Left lobe of liver (tissue), 2 donors: ENCODE data around the gene FBXO34. TPM values are rescaled to one million over a fixed set of nuclear protein-coding genes. Genes with fewer than 3 reads are reported as not detected.
A peak's percentile ranks its signal among the peaks of the same experiment; 100 is the strongest.
"Not testable (repeated sequence)": the region's sequence is repeated elsewhere in the genome, so short reads cannot be mapped to it uniquely, and the experiment has no call there.

Source experiments
- ATAC-seq: fragments of 200-7000 bp; cut with Tn5 transposase; one replicate; pipeline ENCODE4 v1.9.1; 2020; ENCODE audit warnings: mild to moderate bottlenecking, moderate library complexity
- DNase-seq: peaks from one replicate; pipeline ENCODE4 v3.0.0-alpha.2; 2020; ENCODE audit warnings: low spot score
- total RNA-seq: library from RNA; stranded (reverse); gene quantifications from one replicate; pipeline ENCODE4 v1.2.1, GENCODE V29; 2021
- donor health status: DM: no; HTN: no; CAD: no; lungs with moderate emphysema.
- donor health status: DM: no; HTN: yes; CAD: no.

Gene FBXO34
- total RNA-seq, 1 donor from 2014 or later: 5.8 TPM

- DNase-seq: no peak
- no peak for ATAC-seq
These were observed 35.8 kb downstream of the FBXO34 start for GRCh38 chr14:55306938-55307589.

- ATAC-seq (no peak), DNase-seq (no peak)
These were observed 37.9 kb downstream of the FBXO34 start for GRCh38 chr14:55309154-55309553.

- DNase-seq: no peak
- no peak for ATAC-seq
These were observed 38.6 kb downstream of the FBXO34 start for GRCh38 chr14:55309761-55310365.

- not testable (repeated sequence) for DNase-seq, ATAC-seq
These were observed 41.3 kb downstream of the FBXO34 start for GRCh38 chr14:55312379-55313030.

DNA sequence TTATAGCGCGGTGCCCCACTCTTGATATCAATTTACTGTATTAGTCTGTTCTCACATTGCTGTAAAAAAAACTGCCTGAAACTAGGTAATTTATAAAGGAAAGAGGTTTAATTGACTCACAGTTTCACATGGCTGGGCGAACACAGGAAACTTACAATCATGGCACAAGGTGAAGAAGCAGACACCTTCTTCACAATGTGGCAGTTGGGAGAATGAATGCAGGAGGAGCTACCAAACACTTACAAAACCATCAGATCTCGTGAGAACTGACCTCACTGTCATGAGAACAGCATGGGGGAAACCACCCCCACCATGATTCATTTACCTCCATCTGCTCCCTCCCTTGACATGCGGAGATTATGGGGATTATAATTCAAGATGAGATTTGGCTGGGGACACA lies 42.3 kb downstream of the FBXO34 start:
- DNase-seq: no peak
- no peak for ATAC-seq

DNA sequence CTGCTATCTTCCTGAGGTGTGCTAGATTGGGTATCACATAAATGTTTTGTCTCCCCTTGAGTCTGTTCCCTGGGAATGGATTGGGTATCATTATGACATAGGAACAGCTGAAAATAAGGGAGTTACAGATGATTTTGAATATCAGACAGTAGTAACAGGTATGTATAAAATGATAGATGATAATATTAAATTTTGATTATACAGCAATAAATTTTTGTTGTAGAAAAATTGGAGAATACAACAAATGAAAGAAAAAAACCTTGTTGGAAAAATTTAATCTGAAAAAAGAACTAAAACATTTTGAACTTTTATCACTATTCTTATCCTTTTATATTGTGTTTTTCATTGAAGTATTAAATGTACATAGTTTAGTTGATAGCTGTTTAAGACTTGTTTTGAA lies 43.2 kb downstream of the FBXO34 start:
- no peak for DNase-seq
- no peak for ATAC-seq

- DNase-seq: no peak
- ATAC-seq: peak; percentile 28
These were observed 45.3 kb downstream of the FBXO34 start for GRCh38 chr14:55316564-55316963.

DNA sequence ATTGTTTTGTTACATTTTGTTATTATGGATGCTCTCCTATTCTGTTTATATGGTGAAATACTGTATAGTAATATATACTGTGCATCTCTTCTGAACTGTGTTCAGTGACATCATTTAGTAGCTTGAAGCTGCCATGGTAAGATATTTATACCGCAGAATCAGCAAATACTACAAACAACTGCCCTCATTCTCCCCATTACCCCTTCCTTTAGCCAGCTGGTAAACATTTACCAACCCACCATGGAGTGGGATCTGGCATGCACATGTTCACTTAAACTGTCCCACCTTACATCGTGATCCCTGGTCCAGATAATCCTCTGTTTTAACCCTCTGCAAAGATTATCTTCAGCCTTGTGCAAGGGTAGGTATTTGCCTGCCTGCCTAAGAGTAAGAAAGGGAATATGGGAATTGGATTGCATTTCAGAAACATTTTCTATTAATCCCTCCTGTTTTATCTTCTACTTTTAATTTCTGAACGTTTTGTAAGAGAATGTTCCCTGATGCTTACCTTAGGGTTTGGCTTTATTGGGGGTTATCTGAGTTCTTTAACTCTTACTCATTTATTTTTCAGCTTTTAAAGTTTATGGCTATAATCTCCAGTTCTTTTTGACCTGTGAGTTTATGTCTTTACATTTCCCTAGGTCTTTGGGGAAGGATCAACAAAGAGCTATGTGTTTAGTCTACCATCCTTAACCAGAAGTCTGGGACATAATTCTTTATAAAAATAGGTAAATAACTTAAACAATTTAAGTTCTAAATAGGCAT lies 46.5 kb downstream of the FBXO34 start:
- ATAC-seq: no peak

DNA sequence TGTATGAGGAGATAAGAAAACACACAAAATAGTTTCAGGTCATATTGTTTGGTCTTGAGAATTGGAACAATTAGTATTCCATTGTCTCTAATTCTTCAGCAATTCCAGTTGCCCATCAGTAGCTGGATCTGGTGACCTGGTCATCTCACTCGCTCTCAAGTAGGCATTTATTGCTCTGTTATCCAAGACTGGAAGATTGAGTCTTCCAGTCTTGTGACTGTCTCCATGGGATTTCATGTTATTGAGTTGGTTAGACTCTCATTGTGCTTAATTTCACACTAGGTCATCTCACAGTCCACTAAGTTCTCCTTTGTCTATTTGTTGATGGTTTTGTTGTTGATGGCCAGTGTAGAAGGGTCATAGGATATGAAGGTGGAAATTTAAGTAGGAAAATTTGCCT lies 47.5 kb downstream of the FBXO34 start:
- ATAC-seq (no peak), DNase-seq (no peak)

More for the DNA sequence above, 46.5 kb downstream of the FBXO34 start:
- no peak for DNase-seq

- DNase-seq (no peak), ATAC-seq (no peak)
These were observed 52.7 kb downstream of the FBXO34 start for GRCh38 chr14:55323910-55324309.

DNA sequence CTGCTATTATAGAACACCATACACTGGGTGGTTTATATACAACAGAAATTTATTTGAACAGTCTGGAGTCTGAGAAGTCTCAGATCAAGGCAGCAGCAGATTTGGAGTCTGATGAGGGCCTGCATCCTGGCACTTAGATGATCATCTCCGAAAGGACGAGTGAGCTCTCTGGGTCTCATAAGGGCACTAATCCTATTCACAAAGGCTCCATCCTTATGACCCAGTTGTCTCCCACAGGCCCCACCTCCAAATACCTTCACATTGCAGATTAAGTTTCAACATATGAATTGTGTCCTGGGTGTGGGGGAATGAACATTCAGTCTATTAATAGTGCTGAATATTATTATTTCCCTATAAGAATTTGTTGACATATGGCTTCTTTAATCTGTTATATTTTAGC lies 53.6 kb downstream of the FBXO34 start:
- no peak for ATAC-seq
- no peak for DNase-seq

DNA sequence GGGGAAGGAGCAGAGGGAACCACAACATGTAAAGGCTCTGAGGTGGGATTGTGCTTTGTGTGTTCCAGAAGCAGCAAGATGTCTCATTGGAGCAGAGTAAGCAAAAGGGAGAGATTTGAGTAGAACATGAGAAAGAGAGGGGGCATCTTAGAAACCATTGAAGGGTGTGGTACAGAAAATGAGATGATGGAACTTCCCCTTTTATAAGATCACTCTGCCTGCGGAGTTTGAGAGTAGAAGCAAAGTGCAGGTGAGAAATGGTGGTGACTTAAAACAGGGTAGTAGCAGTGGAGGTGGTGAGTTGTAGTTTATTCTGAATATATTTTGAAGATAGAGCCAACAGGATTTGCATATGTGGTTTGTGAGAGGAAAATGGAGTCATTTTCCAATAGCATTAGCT lies 56.0 kb downstream of the FBXO34 start:
- ATAC-seq: no peak
- DNase-seq: no peak

DNA sequence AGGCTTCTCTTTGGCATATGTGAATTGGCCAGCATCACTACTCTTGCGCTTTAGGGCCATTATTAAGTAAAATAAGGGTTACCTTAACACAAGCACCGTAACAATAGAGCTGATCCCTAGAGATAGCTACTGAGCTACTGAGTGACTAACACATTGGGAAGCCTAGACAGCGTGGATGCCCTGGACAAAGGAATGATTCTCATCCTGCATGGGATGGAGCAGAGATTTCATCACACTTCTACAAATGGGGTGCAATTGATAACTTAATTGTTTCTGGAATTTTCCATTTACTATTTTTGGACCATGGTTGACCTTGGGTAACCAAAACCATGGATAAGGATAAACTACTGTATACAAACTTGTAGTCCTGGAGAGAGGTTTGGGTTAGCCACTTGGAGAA lies 57.1 kb downstream of the FBXO34 start:
- DNase-seq (no peak), ATAC-seq (no peak)

GRCh38 chr14:55329999-55330710 lies 58.9 kb downstream of the FBXO34 start:
- ATAC-seq: no peak

DNA sequence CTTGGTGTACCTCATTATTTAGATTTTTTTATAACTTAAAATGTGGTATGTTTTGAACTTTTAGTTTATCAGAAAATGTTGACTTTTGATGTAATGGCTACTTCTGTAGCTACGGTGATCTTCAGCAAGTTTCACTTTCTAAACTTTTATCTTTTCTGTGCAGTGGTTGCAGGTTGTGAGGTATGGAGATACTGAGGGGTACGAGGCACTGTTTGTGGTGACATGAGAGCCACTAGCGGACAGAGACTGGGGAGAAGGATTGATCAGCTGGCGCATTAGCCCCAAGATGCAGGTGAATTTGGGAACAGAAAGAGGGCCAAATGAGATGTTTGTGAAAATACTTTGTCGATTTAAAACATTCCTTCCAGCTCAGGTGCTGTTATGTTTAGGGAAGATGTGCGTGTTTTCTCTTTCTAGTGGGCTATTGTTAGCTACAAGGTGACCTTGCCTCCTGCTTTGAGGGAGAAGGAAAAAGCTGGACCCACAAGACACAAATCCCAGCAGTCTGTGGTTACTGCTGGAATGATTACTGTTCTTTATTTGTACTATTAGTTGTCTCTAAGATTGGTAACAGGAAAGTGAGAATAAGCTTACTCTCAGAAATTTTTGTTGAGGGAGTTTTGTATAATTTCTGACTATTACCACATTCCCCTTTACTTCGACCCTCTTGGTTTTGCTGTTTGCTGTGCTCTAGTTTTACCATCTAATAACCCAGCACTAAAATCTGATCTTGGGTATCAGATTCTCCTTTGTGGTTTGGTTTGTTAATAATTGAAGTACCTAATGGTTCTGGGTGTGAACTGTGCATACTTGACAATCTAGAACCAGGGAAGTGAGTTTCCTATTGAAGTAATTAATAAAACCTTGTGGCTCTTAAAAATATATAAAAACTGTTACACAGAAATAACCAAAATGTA lies 61.7 kb downstream of the FBXO34 start:
- no peak for DNase-seq
- peak; percentile 57 for ATAC-seq

More at GRCh38 chr14:55329999-55330710, 58.9 kb downstream of the FBXO34 start:
- no peak for DNase-seq

- no peak for DNase-seq
- no peak for ATAC-seq
These were observed 62.7 kb downstream of the FBXO34 start for GRCh38 chr14:55333711-55334485.

GRCh38 chr14:55336162-55336561 lies 64.9 kb downstream of the FBXO34 start:
- peak; percentile 47 for ATAC-seq
- no peak for DNase-seq

DNA sequence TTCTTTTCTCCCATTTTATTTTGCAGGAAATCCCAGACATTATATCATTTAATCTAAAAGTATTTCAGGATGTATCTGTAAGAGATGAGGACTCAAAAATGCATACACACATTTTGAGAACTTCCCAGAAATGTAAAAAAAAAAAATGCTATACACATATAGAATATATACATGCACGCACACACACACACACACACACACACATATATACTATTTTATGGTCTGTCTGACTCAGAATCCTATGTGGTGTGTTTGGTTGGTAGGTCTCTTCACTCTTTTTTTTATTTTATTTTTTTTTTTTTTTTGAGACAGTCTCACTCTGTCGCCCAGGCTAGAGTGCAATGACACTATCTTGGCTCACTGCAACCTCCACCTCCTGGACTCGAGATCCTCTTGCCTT lies 65.5 kb downstream of the FBXO34 start:
- ATAC-seq: no peak
- DNase-seq: no peak

DNA sequence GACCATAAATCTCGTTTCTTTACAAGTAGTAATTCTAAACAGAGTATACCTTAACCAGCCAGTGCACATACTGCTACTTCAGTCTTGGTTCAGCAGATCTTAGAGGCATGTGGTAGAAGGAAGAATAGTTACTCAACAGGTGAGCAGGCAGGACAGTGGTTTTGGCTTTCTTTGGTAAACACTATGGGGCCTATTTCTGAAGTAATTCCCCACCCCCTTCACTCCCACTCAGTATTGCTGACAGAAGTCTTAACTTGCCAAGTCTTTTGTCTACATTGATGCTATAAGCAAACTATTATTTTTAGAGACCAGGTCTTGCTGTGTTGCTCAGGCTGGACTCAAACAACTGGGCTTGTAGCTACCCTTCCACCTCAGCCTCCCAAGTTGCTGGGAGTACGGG lies 68.5 kb downstream of the FBXO34 start:
- no peak for DNase-seq
- no peak for ATAC-seq
